ENCODE results near the gene IGFBP7.

The IGFBP7 gene

GRCh38 chr4:57127361-57127760, 17.2 kb upstream of the IGFBP7 start:
- TF ChIP-seq CTCF (IDR thresholded peaks at IDR 0.05; ENCODE audit: insufficient read depth, low read length, missing control alignments): no peak
- CTCF ChIA-PET: interaction anchor here (1.7 kb wide), 1 partner anchor 89 kb away, joined by 4 read pairs; no protein-coding TSS in a partner anchor
- POLR2A ChIA-PET: no interaction called here
- no peak overlapping the region for H3K4me3 ChIP-seq (ENCODE audit: low read depth, low read length)
- DNase-seq (ENCODE audit: low read depth, low spot score): no peak

GRCh38 chr4:57125996-57126395, 15.8 kb upstream of the IGFBP7 start:
- DNase-seq (ENCODE audit: low read depth, low spot score): no peak
- TF ChIP-seq CTCF (IDR thresholded peaks at IDR 0.05; ENCODE audit: insufficient read depth, low read length, missing control alignments): no peak
- ChIA-PET POLR2A (no interaction called here), CTCF (interaction anchor here (1.7 kb wide), 1 partner anchor 88 kb away, joined by 4 read pairs; no protein-coding TSS in a partner anchor)
- no peak overlapping the region for H3K4me3 ChIP-seq (ENCODE audit: low read depth, low read length)

GRCh38 chr4:57124145-57124544, 14.0 kb upstream of the IGFBP7 start:
- CTCF ChIA-PET: interaction anchor here (1.0 to 1.3 kb wide), 2 partner anchors 19 to 39 kb away, joined by 3 to 6 read pairs; no protein-coding TSS in a partner anchor
- DNase-seq (ENCODE audit: low read depth, low spot score): no peak
- POLR2A ChIA-PET: no interaction called here
- no peak for TF ChIP-seq CTCF (IDR thresholded peaks at IDR 0.05; ENCODE audit: insufficient read depth, low read length, missing control alignments)
- no peak overlapping the region for H3K4me3 ChIP-seq (ENCODE audit: low read depth, low read length)

GRCh38 chr4:57122959-57123358, 12.8 kb upstream of the IGFBP7 start:
- no peak for TF ChIP-seq CTCF (IDR thresholded peaks at IDR 0.05; ENCODE audit: insufficient read depth, low read length, missing control alignments)
- POLR2A ChIA-PET: no interaction called here
- no peak for DNase-seq (ENCODE audit: low read depth, low spot score)

GRCh38 chr4:57119054-57119651, 9.0 kb upstream of the IGFBP7 start:
- CTCF ChIA-PET: interaction anchor here (0.6 to 3.5 kb wide), 6 partner anchors 13 to 70 kb away, joined by 3 to 24 read pairs (median 4); no protein-coding TSS in a partner anchor
- POLR2A ChIA-PET: interaction anchor here (0.7 to 2.2 kb wide), 13 partner anchors 9 to 93 kb away, joined by 3 to 18 read pairs (median 4); partner anchors contain the start of gene IGFBP7
- TF ChIP-seq CTCF (IDR thresholded peaks at IDR 0.05; ENCODE audit: insufficient read depth, low read length, missing control alignments): no peak
- H3K4me3 ChIP-seq (ENCODE audit: low read depth, low read length): peak overlapping the region; percentile 48
- peak; percentile 95 for DNase-seq (ENCODE audit: low read depth, low spot score)

More at GRCh38 chr4:57122959-57123358, 12.8 kb upstream of the IGFBP7 start:
- H3K4me3 ChIP-seq (ENCODE audit: low read depth, low read length): no peak overlapping the region
- CTCF ChIA-PET: interaction anchor here (1.0 kb wide), 1 partner anchor 20 kb away, joined by 3 read pairs; no protein-coding TSS in a partner anchor

- H3K4me3 ChIP-seq (ENCODE audit: low read depth, low read length): no peak overlapping the region
- CTCF ChIA-PET: interaction anchor here (0.7 to 3.5 kb wide), 3 partner anchors 25 to 79 kb away, joined by 3 to 24 read pairs (median 6); no protein-coding TSS in a partner anchor
Measured at GRCh38 chr4:57117491-57117890, 7.3 kb upstream of the IGFBP7 start.

More at GRCh38 chr4:57117491-57117890, 7.3 kb upstream of the IGFBP7 start:
- no peak for DNase-seq (ENCODE audit: low read depth, low spot score)
- TF ChIP-seq CTCF (IDR thresholded peaks at IDR 0.05; ENCODE audit: insufficient read depth, low read length, missing control alignments): no peak
- POLR2A ChIA-PET: no interaction called here

Data from AG04449 (cell line).